Epithelial cell of esophagus (primary cell): ENCODE data around the gene LEMD1.
A peak's percentile ranks its signal among the peaks of the same experiment; 100 is the strongest.
"Not testable (repeated sequence)": the region's sequence is repeated elsewhere in the genome, so short reads cannot be mapped to it uniquely, and the experiment has no call there.

Source experiments
- DNase-seq: peaks from one replicate; pipeline ENCODE4 v3.0.0; 2010; ENCODE audit warnings: low read depth
- H3K4me3 ChIP-seq: 2 replicates; pipeline ENCODE4 v1.5.1; 2011; ENCODE audit warnings: mild to moderate bottlenecking, low read length, control low read depth
- CTCF ChIP-seq: IDR thresholded peaks from 2 replicates; pipeline ENCODE4 v1.5.1; 2011; ENCODE audit warnings: low read depth, mild to moderate bottlenecking, low read length, control low read depth, inconsistent platforms; ENCODE audit not compliant: insufficient read depth; ENCODE audit errors: missing control alignments

The LEMD1 gene

GRCh38 chr1:205417870-205418635 is 3.8 kb downstream of the LEMD1 start:
- no peak for TF ChIP-seq CTCF
- no peak overlapping the region for H3K4me3 ChIP-seq
- no peak for DNase-seq

GRCh38 chr1:205416322-205416721 is 5.5 kb downstream of the LEMD1 start:
- TF ChIP-seq CTCF, result no peak
- no peak for DNase-seq
- no peak overlapping the region for H3K4me3 ChIP-seq

- no peak for DNase-seq
- H3K4me3 ChIP-seq, result no peak overlapping the region
- no peak for TF ChIP-seq CTCF
These were observed 11.1 kb downstream of the LEMD1 start for GRCh38 chr1:205410581-205411298.

GRCh38 chr1:205407970-205408369 is 13.9 kb downstream of the LEMD1 start:
- DNase-seq, result no peak
- H3K4me3 ChIP-seq, result no peak overlapping the region
- TF ChIP-seq CTCF, result no peak

GRCh38 chr1:205406252-205406651 is 15.6 kb downstream of the LEMD1 start:
- DNase-seq, H3K4me3 ChIP-seq: not testable (repeated sequence)

- not testable (repeated sequence) for DNase-seq, H3K4me3 ChIP-seq
These were observed 17.4 kb downstream of the LEMD1 start for GRCh38 chr1:205404484-205404883.

GRCh38 chr1:205398586-205398985 is 23.3 kb downstream of the LEMD1 start:
- H3K4me3 ChIP-seq, result no peak overlapping the region
- DNase-seq, result no peak
- no peak for TF ChIP-seq CTCF

- peak; percentile 88 for TF ChIP-seq CTCF
- H3K4me3 ChIP-seq, result no peak overlapping the region
- DNase-seq, result peak; percentile 64
These were observed 24.8 kb downstream of the LEMD1 start for GRCh38 chr1:205396967-205397616.
